ENCODE data around the gene ZBTB16. TPM values are rescaled to one million over a fixed set of nuclear protein-coding genes. Genes with fewer than 3 reads are reported as not detected.

Gene ZBTB16
- total RNA-seq, 2 experiments from 2014 or later, result 0.96 to 1.4 TPM

DNA sequence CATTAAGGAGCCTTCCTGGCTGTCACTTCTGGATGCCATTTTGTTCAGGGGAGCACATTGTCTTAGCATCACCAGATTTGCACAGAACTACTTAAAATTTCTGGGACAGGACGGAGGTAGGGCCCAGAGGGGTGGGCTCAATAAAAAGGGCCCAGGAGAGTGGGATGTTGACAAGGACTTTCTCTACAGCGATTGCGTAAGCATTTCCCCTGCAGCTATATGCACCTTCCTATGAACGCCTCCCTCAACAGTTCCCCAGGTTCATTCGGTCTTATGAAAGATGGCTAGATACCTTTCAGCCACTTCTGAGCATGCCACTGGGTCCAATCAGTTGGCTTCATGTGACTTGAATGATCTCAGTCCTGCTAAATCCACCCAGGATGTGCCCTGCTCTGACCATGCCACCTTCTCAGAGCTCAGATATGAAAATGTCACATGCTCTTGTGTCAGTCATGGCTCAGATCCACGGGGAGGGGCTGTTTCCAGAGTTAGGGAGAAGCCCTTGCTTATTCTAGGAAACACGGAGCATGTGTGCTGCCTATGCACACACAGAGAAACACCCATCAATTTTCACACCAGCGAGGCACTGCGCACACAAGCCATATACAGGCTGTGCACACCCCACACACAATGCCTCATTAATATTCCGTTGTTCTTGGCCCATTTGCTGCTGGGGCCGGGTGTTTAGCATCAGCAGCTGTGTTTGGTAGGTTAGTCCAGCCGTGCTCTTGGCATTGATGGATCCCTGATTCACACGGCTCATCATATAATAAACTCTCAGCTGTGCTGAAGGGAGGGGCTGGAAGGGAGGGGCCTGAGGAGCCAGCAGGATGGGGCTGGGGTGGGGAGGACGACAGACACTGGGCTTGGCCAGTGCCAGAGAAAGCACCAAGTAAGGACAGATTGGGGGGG, 184.2 kb downstream of the ZBTB16 start:
- CTCF ChIA-PET, result interaction anchor here (0.5 to 0.6 kb wide), 2 partner anchors 12 to 138 kb away, joined by 3 read pairs; no protein-coding TSS in a partner anchor
- POLR2A ChIA-PET, result no interaction called here

DNA sequence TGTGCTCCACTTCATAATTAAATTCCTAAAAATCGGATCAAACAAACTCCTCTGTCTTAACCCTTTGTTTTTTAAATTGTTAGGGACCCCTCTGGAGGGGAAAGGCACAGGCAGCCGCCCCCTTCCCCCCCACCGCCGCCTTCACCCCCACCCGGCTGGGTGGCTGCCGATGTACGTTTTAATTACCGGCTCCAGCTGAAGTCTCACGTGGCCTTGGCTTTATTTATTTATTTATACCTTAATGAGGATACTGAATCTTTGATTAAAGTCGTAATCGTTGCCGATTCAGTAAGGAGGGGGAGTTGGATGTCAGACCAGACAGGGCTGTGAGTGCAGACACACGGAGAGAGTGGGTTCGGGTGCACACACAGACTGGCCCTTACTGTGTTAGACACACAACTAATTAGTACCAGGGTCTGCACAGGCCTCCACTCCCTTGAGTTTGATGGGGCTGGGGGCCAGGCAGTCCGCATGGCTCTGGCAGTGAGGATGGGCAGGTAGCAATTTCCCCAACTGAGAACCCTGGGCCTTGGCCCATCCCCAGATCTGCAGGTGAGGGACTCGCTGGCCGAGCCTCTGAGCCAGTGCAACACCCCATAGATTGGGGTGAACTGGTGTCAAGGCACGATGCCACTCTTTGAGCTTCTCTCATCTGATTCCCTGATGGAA, 185.3 kb downstream of the ZBTB16 start:
- POLR2A ChIA-PET, result no interaction called here
- CTCF ChIA-PET, result no interaction called here

DNA sequence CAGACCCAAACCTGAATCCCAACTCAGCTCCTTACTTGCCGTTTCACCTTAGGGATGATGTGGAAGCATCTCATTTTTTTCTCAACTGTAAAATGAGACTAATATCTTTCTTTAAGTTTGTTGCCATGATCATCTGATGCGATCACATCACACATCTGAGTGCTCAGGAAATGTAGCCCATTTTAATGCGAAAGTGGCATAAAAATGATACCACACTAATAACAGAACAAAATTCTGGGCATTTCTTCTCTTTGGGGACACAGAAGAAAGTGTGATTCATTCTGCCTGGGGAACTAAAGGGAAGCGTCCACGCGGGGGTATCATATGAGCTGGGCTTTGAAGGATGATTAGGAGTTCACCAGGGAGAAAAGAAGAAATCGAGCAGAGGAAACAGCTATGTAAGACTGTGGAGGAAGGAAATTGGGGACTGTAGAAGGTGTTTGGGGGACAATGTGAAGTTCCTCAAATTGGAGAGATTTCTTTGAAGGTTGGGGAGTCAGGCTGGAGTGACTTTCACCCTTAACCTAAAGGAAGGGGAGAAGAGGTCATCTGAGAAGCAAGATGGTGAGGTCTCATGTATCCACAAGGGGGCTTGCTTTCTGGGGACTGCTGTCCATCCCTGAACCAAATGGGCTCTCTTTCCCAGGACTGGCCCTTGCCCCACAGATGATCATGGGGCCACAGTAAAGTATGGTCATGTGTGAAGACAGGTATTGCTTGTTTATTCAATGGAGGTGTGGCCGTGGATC, 187.0 kb downstream of the ZBTB16 start:
- POLR2A ChIA-PET, result no interaction called here
- CTCF ChIA-PET, result no interaction called here

DNA sequence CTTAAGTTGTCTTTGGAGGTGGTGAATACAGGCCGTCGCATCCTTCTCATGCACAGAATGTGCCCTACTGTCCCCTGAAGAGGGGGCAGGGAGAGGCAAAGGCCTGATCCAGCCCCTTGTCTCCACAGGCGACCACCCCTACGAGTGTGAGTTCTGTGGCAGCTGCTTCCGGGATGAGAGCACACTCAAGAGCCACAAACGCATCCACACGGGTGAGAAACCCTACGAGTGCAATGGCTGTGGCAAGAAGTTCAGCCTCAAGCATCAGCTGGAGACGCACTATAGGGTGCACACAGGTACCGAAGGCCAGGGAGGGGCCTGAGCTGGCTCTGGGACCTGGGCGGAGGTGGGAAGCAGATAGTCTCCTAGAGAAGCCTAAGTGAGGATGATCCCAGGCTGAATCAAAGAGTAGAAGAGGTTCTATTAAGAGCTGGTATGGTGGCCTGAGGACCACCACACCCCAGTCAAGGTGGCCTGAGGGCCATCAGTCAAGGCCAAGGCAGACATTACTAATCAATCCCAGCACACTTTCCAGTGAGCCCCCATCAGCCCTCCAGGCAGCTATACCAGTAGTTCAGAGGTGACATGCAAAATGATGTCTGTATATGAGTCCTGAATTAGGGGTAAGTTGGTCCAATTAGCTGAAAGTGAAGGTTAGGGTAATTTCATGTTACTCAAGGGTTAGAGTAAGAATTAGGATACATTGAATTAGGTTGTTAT, 187.7 kb downstream of the ZBTB16 start:
- CTCF ChIA-PET, result interaction anchor here (0.8 kb wide), 1 partner anchor 13 kb away, joined by 4 read pairs; no protein-coding TSS in a partner anchor
- POLR2A ChIA-PET, result no interaction called here

DNA sequence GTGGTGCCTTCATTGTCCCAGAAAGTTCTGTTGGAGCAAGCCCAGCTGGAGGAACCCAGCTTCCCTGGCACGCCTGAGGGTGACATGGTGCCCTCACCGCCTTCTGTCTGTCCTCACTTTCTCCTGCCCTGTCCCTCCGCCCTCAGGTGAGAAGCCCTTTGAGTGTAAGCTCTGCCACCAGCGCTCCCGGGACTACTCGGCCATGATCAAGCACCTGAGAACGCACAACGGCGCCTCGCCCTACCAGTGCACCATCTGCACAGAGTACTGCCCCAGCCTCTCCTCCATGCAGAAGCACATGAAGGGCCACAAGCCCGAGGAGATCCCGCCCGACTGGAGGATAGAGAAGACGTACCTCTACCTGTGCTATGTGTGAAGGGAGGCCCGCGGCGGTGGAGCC, 190.7 kb downstream of the ZBTB16 start:
- ChIA-PET POLR2A (no interaction called here), CTCF (interaction anchor here (2.8 kb wide), 1 partner anchor 11 kb away, joined by 14 read pairs; no protein-coding TSS in a partner anchor)

DNA sequence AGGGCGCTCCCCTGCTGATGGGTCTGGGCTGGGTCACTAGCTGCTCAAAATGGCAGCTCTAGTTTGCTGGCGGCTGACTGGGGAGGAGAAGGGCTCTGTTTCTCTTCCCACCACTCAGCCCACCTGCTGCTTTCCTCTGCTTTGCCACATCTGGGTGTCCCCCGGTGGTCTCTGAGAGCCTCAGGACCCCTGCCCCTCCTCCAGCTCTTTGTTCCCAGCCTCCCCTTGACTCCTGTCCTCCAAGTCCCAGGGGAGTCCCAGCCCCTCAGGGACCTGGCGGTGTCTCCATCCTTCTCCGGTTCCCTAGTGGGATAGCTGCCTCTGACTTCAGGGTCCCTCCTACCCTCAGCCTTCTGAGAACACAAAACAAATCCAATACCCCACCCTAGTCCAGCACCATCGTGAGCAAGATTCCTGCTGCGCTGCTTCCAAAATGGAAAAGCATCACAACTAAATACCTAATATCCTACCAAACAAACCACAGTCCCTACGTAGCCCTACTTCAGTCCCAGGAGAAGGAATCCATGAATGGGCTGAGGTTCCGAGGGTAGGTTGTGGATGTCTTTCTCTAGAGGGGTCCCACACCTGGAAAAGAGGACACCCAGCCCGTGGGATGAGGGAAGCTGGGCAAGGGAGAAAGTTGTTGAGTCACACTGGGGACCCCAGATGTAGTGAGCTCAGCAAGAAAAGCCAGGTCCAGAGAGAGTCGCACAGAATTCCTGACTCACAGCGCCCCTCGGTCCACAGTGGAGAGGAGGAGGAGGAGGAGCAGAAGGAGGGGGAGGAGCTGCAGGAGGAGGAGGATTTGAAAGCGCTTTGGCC, 191.7 kb downstream of the ZBTB16 start:
- CTCF ChIA-PET, result interaction anchor here (2.8 kb wide), 1 partner anchor 10 kb away, joined by 14 read pairs; no protein-coding TSS in a partner anchor
- POLR2A ChIA-PET, result no interaction called here

DNA sequence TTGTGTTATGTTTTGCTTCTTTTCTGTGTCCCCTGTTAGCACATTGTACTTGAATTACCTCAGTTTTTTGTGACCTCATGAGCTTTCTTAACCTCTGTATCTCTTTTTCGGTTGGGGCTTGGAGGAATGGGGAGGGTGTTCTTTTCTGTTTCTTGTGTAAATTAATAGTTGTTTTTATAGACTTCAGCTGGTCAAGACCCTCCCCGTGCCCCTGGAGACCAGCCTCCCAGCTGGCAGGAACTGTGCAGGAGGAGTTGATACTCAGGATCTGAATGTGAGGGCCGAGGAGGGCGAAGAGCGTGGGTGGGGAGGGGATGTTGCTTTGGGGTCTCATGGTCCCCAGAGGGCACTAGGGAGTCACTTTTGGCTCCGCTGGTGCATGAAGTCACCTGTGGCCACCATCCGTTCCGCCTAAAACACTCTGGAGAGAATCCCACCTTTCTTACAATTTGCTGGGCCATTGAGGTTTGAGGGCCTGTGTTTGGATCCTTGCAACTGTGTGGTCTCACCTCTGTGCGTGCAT, 192.4 kb downstream of the ZBTB16 start:
- ChIA-PET POLR2A (no interaction called here), CTCF (interaction anchor here (2.8 kb wide), 1 partner anchor 9 kb away, joined by 14 read pairs; no protein-coding TSS in a partner anchor)

DNA sequence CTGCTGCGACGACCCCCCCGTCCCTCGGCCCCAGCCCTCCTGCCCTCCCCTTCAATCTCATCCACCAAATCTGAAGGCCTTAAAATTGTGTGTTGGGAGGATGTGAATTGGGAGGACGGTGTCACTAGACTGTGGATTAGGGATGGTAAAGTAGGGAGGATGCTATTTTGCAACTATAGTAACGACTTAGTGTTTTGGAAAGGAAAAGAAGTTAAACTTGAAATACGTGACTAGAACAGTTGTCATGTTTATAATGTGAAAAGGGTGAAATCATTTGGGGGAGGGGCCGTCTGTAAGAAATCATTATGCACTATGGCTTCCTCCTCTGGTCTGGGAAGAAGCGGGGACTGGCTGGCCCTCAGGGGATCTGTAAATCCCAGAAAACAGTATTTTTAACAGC, 193.3 kb downstream of the ZBTB16 start:
- CTCF ChIA-PET, result interaction anchor here (0.6 kb wide), 1 partner anchor 1673 kb away, joined by 3 read pairs; no protein-coding TSS in a partner anchor
- POLR2A ChIA-PET, result no interaction called here

DNA sequence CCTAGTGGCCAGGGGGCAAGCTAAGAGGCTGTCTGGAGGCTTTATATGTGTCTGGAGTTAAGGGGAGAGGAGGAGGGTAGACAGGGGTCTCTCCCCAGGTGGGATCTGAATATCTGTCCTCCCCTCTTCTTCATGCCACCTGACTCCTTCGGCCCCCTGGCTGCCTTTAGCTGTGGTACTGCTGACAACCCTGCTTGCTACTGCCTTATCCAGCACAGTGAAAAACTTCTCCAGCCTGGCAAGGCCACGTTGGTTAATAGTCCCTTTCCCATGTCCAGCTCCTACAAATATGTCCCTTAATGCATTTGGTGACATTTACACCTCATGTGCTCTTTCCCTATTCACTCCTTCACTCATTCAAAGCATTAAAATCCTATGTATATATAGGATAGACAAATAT, 194.3 kb downstream of the ZBTB16 start:
- POLR2A ChIA-PET, result no interaction called here

DNA sequence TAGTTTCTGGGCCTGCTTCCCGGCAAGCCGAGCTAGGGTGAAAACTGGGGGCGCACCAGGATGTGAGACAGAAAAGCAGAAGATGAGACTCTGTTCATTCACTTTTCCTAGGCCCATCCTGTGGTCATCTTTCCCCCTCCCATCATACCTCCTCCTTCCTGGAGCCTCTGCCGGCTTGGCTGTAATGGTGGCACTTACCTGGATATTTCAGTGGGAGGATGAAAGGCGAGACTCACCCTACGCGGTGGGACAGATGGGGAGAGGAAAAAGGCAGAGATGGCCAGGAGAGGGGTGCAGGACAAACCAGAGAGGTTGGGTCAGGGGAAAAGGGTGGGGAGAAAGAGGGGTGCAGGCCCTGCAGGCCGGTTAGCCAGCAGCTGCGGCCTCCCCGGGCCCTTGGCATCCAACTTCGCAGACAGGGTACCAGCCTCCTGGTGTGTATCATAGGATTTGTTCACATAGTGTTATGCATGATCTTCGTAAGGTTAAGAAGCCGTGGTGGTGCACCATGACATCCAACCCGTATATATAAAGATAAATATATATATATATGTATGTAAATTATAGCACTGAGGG, 195.1 kb downstream of the ZBTB16 start:
- POLR2A ChIA-PET, result no interaction called here

More for the DNA sequence above, 194.3 kb downstream of the ZBTB16 start:
- CTCF ChIA-PET, result no interaction called here

DNA sequence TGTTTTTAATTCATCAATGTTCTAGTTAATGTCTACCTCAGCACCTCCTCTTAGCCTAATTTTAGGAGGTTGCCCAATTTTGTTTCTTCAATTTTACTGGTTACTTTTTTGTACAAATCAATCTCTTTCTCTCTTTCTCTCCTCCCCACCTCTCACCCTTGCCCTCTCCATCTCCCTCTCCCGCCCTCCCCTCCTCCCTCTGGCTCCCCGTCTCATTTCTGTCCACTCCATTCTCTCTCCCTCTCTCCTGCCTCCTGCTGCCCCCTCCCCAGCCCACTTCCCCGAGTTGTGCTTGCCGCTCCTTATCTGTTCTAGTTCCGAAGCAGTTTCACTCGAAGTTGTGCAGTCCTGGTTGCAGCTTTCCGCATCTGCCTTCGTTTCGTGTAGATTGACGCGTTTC, 195.8 kb downstream of the ZBTB16 start:
- CTCF ChIA-PET, result no interaction called here
- POLR2A ChIA-PET, result no interaction called here

More for the DNA sequence above, 195.1 kb downstream of the ZBTB16 start:
- CTCF ChIA-PET, result interaction anchor here (0.6 kb wide), 1 partner anchor 77 kb away, joined by 3 read pairs; no protein-coding TSS in a partner anchor

DNA sequence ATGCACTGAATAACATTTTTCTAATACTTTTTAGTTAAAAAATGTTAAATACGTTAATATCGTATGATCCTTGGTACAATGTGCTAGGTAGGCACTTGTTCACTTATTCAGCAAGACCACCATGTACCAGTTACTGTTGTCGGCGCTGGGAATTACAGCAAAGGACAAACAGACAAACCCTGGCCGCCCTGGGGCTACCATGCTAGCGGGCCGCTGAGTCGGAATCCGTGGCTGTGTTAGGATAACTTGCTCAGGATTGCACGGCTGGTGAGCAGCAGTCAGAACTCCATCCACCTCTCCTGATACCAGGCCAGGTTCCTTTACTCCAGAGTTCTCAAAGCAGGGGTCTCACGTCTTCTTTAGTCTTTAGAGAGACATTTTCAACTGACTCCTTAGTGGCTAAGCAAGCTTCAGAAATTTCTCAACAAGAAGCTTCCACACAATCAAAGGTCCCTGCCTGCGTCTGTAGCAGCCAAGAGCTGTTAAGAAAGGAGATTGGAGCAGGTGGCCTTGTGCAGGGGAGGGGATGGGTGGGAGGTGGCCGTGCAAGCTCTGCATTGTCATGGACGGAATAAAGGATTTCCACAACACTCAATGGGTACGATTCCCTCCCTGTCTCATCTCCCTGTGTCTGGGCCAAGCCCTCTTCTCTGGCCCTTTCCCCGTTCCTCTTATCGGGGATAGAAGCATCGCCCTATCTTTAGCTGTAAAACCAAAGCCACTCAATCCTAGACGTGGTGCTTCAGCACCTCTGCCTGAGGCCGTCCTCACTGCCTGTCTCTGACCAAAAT, 196.9 kb downstream of the ZBTB16 start:
- ChIA-PET CTCF (interaction anchor here (0.7 kb wide), 1 partner anchor 13 kb away, joined by 3 read pairs; no protein-coding TSS in a partner anchor), POLR2A (no interaction called here)

DNA sequence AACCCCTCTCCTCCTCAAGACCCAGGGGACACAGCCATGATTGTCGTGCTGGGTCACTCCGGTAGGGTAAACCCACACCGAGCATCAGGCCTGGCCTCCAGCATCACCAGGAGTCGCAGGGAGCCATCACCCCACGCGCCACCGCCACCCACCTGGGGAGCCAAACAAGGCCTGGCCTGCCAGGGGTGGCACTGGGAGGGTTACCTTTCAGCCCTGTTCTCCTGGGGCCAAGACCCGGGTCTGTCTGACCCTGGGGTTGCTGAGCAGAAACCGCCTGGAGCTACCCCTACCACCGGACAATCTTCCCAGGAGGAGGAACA, 197.4 kb downstream of the ZBTB16 start:
- POLR2A ChIA-PET, result no interaction called here
- CTCF ChIA-PET, result no interaction called here

DNA sequence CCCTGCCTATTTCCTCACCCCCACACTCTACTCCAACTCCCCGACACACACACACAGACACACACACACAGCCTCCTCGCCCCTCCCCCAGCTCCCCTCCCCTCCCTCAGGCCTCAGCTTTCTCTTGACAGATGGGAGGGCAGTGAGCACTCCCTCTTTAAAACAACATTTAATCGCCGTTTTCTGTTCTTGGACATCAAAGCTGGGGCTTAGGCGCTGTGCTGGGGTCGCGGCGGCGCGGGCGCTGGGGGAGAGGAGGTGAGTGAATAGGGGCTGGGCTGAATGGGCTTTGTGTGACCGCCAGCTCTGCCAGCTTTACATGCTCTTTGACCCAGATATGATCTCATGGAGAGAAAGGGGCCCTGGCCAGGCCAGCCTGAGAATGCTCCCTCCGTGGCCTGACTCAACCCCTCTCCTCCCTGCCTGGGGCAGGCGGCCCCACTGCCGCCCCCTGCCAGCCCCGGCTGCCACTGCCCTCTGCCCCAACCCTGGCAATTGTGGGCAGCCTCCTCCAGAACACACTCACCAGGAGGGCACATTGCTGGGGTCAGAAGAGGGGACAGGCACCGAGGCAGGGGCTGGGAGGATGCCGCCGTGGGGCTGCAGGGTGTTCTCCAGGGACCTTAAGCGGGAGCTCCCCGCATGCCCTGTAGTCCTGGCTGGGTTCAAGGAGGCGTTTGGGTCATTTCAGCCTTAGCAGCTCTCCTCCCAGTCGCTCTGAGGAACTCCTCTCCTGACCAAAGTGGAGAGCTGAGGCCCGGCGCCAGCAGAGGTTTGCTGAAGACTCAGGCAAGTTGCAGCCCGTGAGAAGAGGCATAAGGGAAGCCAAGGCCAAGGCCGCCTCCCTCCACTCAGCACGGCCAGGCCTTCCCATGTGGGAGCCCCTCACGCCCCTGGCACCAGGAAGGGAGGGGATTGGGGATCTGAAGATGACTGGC, 198.4 kb downstream of the ZBTB16 start:
- ChIA-PET CTCF (interaction anchor here (5.8 kb wide), 1 partner anchor 264 kb away, joined by 51 read pairs; no protein-coding TSS in a partner anchor), POLR2A (no interaction called here)

DNA sequence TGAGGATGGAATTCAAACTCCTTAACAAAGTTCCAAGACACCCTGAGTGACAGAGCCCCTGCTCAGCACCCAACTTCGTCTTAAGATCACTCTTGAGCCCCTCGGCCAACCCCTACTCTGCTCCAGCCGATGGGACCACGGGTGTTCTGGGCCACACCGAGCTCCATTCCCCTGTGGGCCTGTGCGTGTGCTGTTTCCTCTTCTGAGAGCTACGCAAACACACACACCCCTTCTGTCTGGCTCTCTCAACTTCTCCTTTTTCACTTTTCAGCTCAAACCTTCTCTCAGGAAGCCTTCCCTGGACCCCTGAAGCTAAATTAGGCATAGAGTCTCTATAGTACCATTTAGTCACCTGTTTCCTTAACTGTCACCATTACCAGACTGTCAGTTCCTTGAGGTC, 199.2 kb downstream of the ZBTB16 start:
- ChIA-PET CTCF (interaction anchor here (1.2 to 5.8 kb wide), 4 partner anchors 222 to 363 kb away, joined by 3 to 51 read pairs (median 38); no protein-coding TSS in a partner anchor), POLR2A (no interaction called here)

DNA sequence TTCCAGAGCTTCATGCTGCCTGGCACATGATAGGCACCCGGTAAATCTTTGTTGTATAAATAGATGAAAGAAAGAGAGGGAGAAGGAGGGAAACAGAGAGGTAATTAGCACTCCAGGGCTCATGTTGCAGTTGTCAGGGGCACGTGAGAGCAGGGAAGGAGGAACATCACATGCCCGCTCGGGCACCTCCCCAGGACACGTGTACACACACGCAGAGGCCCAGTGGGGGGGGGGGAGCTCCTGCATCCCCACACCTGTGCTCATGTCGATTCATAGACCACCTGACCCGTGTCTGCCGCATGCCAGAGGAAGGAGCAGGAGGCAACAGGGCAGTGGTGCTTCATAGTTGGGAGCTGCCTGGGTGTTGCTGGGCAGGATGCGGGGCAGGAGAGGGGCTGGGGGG, 199.6 kb downstream of the ZBTB16 start:
- CTCF ChIA-PET, result interaction anchor here (1.2 to 5.8 kb wide), 4 partner anchors 222 to 364 kb away, joined by 3 to 51 read pairs (median 38); no protein-coding TSS in a partner anchor
- POLR2A ChIA-PET, result no interaction called here
